Activated CD8-positive, alpha-beta memory T cell treated with anti-CD3 and anti-CD28 coated beads for 4 hours (primary cell): ENCODE data around the gene PHLPP1.

ENCODE experiments used
- DNase-seq, 2 donors: peaks; one replicate each; pipeline ENCODE4 v3.0.0-alpha.2; 2020; ENCODE audit warnings: low read depth in 2 of 2

PHLPP1 gene

DNA sequence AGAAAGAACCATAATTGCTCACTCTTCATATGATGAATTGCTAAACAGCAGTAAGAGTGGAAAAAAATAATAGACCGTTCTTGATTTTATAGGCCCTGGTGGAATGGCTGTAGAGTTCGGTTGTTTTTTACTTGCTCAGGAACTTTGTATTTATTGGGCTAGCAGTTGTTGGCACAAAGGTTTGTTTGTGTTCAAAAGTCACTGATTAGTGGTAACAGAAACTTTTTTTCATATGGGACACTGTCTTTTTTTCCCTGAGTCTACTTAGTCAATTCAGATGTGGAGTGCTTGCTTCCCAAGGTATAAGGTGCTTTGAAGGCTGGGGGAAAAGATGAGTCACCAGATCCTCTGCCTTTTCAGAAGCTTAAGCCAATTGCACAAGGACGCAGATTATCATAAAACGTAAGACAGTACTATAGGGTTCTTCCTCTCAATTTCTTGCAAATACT is 25.8 kb downstream of the PHLPP1 start:
- no peak for DNase-seq

DNA sequence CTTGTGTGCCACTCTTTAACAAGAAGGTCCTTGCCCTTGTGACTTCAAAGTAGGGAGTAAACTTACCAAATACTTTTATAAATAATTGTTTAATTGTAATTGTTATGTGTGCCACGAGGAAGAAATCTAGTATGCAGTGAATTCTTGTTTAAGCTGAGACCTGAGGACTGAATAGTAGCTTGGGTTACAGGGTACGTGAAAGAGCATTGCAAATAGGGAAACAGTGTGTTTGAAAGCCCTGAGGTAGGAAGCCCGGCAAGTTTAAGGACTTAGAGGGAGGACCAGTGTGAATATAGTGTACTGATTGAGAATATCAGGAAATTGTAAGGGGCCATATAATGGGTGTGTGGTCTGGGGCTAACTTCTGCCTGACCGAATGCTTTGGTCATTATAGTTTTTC is 26.2 kb downstream of the PHLPP1 start:
- no peak for DNase-seq

DNA sequence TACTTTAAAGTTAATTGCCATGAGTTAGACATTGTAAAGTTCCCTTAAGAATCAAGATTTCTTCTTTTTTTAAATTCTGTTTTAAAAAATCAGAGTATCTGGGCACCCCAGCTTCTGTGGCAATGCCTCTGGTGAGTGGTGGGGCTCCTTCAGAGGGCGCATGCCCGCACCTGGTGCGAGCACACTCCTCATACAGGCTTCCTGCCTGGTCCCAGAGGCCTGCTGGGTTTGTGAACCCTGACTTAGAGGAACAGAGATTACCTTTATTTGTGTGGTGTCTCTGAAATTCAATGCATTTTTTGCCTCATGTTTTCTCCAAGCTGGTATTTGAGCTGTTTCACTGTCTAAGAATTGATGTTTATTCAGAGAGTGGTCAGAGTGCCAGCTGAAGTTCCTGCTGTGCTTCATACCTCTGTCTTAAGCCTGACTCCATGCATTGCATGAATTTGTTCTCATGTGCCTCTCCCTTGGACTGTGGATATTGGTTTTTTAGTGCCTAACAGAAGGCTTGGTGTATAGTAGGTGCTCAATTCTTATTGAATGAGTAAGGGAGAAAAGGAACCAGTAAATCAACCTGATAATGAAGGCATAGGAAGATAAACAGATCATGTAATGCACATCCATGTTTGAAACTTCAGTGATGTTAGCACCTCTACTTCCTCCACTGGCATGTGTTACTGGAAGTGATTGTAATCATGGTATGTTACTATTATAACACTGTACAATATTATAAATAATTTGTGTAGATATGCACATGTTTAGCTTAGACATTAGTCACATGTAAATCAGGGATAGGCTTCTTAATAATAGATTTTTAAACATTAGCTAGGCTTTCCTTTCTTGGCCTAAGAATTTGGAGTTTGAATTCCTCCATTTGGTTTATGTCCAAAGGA is 29.0 kb downstream of the PHLPP1 start:
- no peak for DNase-seq

DNA sequence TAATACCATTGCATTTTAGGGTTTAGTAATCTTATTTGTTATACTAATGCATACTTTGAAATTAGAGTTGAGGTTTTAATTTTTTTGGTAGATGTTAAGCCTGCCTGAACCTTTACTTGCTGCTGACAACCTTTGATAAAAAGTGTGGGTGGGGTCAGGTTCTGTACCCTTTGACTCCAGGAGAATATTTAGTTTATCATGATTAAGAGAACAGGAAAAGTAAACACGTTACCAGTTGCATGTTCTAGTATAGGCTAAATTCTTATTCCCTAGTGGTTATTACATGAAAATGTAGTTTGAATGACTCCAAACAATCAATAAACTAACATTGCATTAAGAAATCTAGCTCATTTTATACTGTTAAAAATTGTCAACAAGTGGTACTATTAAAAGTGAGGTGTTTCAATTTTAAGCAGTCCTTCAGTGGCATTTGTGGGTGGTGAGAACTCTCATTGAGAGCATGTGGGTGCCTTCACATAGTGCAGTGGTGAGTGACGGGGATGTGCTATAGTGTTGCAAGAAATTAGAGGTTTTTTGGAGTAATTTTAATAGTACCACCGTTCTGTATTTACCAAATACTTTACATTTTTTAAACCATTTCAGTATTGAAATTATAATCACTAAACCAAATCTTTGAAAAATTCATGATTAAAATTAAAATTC is 29.9 kb downstream of the PHLPP1 start:
- peak in 1 of 2 donors; percentile 3 for DNase-seq

DNA sequence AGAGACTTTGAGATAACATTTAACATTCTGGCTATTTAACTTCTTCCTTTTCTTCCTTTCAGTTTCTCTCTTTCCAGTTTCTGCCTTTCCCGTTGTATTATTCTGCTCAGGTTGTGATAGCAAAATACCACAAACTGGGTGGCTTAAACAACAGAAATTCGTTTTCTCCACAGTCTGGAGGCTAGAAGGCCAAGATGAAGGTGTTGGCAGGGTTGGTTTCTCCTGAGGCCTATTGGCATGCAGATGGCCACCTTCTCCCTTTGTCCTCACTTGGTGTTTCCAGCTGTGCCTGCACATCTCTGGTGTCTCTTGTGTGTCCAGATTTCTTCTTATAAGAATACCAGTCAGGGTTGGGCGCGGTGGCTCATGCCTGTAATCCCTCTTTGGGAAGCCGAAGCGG is 34.0 kb downstream of the PHLPP1 start:
- DNase-seq, result no peak

DNA sequence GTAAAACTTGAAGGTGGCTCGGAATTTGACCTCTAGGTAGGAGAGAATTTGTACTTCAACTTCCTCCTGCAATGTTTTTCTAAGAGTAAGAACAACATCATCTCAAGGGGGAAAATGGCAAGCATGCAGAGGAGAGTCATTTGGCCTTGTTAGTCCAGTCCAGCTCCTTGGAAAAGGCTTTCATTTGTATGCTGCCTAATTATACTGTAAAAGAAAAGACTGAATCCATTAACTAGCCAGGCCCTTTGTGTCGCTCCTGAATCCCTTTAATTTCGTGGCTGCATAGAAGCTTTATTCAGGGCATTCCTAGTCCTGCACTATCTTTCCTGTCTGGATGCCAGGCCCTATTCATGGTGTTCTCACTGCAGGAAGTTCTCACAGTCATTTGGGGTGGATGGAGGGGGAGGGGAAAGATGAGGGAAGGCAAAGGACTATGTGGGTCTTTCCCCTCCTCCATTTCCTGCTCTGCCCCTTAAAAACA is 36.0 kb downstream of the PHLPP1 start:
- DNase-seq, result no peak

DNA sequence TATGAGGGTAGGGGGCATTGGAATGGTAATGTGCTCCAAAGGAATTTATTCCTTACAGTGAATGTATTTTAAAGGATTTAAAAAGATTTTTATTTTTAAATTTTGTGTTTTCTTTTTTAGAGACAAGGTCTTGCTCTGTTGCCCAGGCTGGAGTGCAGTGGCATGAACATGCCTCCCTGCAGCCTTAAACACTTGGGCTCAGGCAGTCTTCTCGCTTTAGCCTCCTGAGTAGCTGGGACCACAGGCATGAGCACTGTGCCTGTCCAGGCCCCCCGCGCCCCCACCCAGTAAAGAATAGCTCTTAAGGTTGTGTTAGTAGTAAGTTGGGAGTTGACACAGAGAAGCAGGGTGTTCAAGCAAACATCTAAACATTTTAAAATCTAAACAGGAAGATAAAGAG is 36.6 kb downstream of the PHLPP1 start:
- no peak for DNase-seq

DNA sequence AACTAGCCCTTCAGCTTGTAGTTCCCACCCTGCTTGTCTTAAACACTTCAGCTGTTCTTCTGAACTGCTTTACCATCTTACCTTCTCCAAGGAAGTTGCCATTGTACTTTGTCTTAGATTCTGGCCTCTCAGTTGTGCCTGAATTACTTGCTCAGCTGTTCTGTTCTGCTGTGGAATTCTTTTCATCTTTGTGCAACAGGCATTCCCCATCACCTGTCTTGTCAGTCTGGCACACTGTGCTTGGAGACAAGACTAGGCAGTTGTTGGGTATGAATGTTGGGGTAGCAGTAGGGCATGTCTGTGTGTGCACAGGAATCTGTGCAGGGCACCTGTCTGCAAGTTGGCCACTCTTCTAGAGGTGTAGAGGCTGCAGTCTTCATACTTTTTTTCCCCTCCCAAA is 38.7 kb downstream of the PHLPP1 start:
- DNase-seq, result no peak

DNA sequence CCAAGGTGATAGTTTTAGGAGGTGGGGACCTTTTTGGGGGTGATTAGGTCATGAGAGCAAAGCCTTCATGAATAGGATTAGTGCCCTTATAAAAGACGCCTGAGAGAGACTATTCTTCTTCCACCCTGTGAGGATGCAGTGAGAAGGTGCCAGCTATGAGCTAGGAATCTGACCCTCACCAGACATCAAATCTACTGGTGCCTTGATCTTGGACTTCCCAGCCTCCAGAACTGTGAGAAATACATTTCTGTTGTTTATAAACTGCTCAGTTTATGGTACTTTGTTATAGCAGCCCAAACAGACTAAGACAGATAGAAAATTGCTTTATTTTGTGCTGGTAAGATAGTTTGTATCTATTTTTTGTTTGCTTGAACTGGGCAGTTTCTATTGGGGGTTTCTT is 40.1 kb downstream of the PHLPP1 start:
- no peak for DNase-seq

DNA sequence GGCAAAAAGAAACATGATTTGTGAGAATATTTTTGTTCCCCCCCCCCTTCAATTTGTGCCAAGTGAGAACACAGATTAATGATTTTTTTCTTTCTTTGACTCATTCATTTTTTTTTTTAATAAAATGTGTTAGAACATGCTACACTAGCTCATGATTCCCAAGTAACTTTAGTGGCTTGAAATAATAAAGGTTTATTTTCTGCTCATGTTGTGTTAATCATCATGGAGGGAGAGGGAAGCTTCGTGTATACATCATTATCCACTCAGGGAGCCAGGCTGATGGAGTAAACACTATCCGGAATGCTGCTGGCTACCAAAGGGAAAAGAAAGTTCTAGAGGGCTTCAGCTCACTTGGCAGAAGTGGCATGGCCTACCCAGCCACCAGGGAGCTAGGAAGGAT is 40.6 kb downstream of the PHLPP1 start:
- DNase-seq, result no peak

DNA sequence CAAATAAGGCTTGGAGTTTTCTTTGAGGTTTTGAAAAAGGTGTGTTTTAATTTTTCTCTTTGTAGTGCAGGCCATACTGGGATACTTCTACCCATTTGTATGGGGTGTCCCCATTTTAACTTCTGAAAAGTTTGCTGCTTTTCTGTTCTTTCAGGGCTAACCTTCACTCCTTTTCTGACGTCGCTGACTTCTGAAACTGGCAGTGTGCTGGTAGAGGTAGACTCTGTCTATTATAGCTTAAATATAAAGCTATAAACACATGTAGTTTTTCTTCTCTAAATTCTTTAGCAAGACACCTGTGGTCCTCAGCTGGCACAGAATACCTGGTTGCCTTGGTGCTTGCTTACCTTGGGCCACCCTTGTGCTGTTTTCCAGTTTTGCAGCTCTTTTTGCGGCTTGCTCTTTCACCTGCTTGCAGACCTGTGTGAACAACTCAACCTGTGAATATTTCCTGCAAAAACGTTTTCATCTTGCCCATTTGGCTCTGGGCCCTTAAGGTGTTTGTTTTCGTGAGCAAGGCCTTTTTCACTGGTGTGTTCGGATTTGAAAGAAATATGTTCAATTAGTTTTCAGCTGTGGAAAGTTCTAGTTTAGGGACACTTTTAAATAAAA is 42.2 kb downstream of the PHLPP1 start:
- no peak for DNase-seq

DNA sequence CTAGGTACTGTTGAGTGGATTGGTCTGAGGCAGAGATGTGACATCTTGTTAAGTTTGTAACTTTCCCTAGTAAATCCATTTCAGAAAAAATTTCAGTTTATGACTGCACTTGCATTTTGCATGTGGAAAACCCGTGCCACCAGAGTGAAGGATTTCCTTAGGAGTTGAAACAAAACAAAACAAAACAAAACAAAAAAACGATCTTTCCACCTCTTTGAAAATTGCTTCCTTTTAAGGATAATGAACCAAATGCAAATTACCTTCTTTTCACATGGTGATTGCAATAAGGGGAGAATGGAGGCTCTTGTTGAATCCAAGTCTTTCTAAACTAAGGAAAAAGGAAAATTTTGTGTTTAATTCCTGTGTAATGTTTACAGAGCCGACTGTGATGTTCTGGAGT is 43.2 kb downstream of the PHLPP1 start:
- no peak for DNase-seq

DNA sequence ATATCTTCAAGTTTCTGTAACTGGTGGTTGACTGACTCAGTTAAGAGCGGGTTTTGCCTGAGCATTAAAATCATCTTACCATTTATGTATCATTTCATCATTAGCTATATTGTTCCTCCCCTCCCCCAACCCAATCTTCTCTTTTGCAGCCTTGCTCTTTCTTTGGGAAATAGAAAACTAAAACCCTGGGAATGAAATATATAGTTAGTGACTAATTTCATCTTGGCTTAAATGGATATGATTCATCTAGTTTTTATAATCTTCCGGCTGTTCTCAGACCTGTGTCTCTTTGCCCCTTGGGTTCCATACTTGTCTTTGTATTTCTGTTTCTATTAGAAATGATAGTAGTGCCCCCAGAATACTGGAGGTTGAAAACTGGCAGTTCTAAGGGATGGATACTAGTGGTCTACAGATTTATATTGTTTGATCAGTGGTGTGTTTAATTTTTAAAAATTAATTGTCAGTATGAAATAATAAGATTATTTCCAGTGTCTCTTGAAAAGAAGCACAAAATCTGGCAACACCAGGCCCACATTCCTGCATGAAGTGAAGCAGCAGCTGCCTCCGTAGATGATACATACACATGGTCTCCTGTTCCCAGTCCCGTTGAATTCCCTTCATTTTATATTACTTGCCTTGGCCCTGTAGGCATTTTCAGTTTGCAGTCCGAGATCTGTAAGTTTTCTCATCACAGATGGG is 44.5 kb downstream of the PHLPP1 start:
- DNase-seq, result no peak

DNA sequence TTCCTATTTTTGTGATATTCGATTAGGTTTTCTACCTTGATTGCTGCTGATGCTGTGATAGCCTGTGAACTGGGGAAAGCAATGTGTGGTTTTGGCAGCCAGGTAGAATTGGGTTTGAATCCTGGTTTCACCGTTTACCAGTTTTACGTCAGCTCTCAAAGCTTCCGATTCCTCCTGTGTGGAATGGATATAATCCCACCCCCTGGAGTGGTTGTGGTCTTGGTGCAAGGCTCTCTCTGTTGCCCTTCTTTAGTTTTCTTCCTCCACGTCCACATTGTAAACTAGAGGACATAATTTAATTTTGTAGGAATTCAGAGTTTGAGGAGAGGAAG is 45.0 kb downstream of the PHLPP1 start:
- DNase-seq, result no peak

DNA sequence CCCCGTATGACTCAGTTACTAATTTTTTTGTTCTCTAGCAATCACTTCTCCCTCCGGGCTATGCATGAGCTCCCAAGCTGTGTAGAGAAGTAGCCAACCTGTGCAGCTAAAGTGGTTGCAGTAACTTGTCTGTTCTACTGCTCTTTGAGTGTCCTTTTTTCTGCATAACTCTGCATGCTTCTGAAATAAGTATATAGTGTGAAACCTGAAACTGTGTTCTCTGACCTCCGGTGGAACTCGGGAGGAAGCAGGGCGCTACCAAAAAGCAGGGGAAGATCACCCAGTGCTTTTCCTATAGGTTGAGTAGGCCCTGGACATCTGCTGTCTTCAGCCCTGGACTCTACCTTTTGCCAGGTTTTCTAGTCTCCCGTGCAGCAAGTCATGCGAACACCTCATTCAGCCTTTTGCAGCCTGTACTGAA is 47.8 kb downstream of the PHLPP1 start:
- DNase-seq, result no peak

DNA sequence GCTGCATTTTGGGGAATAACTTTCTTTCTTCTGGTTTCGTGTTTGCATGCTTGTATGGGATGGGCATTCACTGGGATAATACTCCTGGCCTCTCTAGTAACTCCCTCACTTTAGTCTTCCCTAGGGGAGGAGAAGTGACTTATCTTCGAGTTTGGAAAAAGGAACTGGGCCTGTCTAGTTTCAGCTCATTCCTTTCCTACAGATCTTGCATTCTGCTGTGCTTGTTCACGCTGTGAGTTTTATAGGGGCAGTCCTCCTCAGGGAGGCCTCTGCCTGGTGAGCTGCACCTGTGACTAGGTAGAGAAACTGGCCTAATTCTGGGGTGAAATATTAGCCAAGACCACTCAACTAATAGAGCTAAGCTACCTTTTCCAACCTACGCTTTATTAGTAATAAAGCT is 50.9 kb downstream of the PHLPP1 start:
- DNase-seq, result no peak

DNA sequence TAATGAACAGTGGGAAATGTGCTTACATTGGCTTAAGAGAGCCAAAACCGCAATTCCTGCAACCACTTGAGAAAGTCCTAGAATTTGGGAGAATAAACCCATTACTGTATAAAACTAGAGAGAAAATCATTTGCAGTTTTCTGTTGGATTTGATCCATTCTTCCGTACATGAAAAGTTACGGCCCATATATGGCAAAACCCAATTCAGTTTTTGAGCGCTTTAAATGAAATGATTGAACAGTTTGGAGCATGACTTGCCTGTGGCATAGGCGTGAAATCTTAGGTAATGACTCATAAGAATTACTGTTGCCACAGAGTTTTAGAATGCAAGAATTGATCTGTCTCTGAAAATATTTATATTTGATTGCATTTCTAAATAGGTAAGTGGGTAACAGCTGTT is 52.0 kb downstream of the PHLPP1 start:
- no peak for DNase-seq

DNA sequence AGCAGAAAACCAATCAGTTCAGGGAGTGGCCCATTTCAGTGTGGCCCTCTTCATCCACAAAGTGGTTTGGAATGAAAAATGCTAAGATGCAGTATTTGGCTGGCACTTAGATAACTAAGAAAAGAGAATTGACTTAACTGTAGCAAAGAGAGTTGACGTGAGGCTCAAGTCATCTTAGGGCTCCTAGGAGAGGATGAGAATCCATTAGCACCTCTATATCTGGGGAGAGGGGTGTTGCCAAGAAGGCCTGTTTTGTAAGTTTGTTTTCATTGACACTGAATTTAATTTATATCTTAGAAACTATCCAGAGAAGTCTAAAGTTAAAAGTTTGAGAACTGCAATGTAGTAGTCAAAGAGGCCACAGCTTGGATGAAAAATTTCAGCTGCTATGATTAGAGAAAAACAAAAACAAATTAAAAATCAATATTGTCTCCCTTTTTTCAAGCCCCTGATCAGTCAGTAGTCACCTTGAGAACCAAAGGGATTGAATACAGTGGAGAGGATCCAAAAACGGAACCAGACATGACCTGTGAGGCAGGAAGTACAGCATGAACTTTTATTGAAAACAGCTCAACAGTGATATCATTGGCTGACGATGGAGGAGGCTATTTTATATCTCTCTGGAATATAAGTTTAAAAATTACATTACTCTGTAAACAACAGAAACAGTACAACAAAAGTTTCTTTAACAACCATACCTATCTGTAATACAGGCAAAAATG is 52.7 kb downstream of the PHLPP1 start:
- no peak for DNase-seq

DNA sequence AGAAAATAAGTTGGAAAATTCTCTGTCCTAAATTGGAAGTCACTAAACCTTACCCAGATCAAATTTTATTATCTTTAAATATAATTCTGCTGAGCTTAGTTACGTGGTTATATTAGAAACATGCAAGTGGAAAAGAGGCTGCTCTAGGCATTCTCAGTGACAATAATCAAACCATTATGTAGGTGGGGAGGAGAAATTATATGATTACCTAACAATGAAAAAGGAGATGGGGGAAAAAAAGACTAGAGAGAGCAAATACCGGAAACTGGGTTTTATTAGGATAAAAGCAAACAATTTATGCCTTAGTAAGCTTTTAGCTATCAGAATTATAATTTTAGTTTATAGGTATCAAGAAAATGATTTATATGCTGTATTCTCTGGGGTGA is 53.2 kb downstream of the PHLPP1 start:
- no peak for DNase-seq

DNA sequence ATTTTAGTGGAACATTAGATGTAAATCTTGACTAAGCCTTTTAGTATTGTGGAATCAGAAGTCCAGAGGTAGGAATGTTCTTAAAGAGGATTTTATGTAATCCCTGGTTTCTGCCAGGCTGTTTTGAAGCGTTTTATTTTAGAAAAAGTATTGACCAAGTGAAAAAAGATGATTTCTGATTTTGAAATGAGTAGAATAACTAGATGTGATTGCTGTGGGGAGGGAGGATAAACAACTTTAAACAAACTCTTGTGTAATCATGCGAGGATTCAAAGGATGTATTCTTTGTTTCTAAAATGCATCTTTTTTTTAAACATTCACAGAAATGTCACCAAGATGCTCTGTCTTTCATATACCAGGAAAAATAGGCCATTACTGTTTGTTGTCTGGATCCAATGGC is 53.9 kb downstream of the PHLPP1 start:
- DNase-seq, result no peak

DNA sequence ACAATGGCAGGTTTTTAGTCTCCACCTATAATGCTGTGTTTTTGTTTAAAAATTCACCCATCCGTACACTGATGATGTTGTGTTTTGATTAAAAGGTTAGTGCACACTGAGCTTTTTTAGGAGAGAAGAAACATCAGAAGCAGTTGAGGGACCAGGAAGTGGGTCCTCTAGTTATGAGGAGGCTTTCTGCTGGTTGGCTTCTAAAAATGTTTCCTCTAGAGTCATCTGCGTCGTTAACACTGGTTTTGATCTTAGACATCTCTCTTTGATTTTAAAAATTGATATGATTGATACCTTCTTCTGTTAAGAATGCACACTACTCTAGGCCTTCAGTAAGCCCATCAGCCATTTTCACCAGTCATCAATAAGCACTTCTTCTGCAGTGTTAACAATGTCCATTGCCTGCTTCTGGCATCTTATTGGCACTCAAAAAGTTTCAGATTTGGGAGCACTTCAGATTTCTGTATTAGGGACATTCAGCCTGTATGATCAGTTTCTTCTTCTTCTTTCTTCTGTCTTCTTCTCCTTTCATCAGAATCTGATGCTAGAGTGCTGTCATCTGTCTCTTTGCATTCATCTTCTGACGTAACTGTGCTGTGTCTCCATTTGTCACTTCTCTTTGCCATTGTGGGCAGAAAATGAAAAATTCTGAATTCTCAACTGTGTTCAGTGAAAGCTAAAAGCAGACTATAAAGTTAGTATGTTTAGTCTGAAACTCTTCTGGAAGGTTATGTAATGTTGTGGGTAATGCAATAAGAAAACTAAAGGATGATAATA is 56.3 kb downstream of the PHLPP1 start:
- DNase-seq, result no peak
